Progenitor cell of endocrine pancreas (in vitro differentiated cells): ENCODE measurements around the gene ACP4. TPM values are rescaled to one million over a fixed set of nuclear protein-coding genes. Genes with fewer than 3 reads are reported as not detected.

Experiments used
- DNase-seq: peaks from one replicate; pipeline ENCODE4 v3.0.0; 2021; ENCODE audit warnings: low spot score; ENCODE audit not compliant: unreplicated experiment
- H3K27ac Mint-ChIP-seq: 2 replicates; pipeline ENCODE4 v1.8.0; 2021; ENCODE audit warnings: mild to moderate bottlenecking, moderate library complexity, mixed read lengths
- H3K27me3 Mint-ChIP-seq: 2 replicates; pipeline ENCODE4 v1.8.0; 2021; ENCODE audit warnings: mixed read lengths
- H3K36me3 Mint-ChIP-seq: 2 replicates; pipeline ENCODE4 v1.8.0; 2022; ENCODE audit warnings: mixed read lengths; ENCODE audit not compliant: insufficient read depth
- H3K4me1 Mint-ChIP-seq: 2 replicates; pipeline ENCODE4 v1.8.0; 2021; ENCODE audit warnings: low read depth, mixed read lengths
- H3K4me3 Mint-ChIP-seq: 2 replicates; pipeline ENCODE4 v1.8.0; 2021; ENCODE audit warnings: low read depth, mild to moderate bottlenecking, moderate library complexity, mixed read lengths
- H3K9me3 Mint-ChIP-seq: 2 replicates; pipeline ENCODE4 v1.8.0; 2021; ENCODE audit warnings: low read depth, mixed read lengths
- CTCF ChIP-seq: fragments of 200-600 bp; sonication (generic); IDR thresholded peaks from one replicate; pipeline ENCODE4 v1.5.0; 2021; ENCODE audit warnings: antibody characterized with exemption, mild to moderate bottlenecking; ENCODE audit not compliant: unreplicated experiment
- total RNA-seq: library from RNA; stranded (reverse); gene quantifications from 2 replicates; pipeline ENCODE4 v1.2.1, GENCODE V29; 2021

Gene ACP4
- total RNA-seq, 1 donor from 2014 or later = not detected

- TF ChIP-seq CTCF = no peak
- H3K9me3 Mint-ChIP-seq = no peaks in the 10 kb centered on the region
- no peak overlapping the region for H3K4me3 Mint-ChIP-seq
- peaks cover 22% of the 10 kb centered on the region for H3K4me1 Mint-ChIP-seq
- H3K36me3 Mint-ChIP-seq = peaks cover 8% of the 10 kb centered on the region
- no peak overlapping the region for H3K27ac Mint-ChIP-seq
- no peak for DNase-seq
- H3K27me3 Mint-ChIP-seq = no peaks in the 10 kb centered on the region
These were observed 8.7 kb downstream of the ACP4 start for GRCh38 chr19:50798659-50799546.

GRCh38 chr19:50799547-50799851, 9.3 kb downstream of the ACP4 start:
- DNase-seq = no peak
- no peaks in the 10 kb centered on the region for H3K9me3 Mint-ChIP-seq
- H3K27ac Mint-ChIP-seq = no peak overlapping the region
- no peak overlapping the region for H3K4me3 Mint-ChIP-seq
- no peaks in the 10 kb centered on the region for H3K27me3 Mint-ChIP-seq
- H3K36me3 Mint-ChIP-seq = peaks cover 8% of the 10 kb centered on the region
- TF ChIP-seq CTCF = no peak
- peaks cover 19% of the 10 kb centered on the region for H3K4me1 Mint-ChIP-seq

GRCh38 chr19:50801107-50801506, 10.9 kb downstream of the ACP4 start:
- Mint-ChIP-seq H3K4me1 (peaks cover 21% of the 10 kb centered on the region), H3K27ac (no peak overlapping the region), H3K9me3 (no peaks in the 10 kb centered on the region), H3K4me3 (no peak overlapping the region), H3K27me3 (no peaks in the 10 kb centered on the region), H3K36me3 (peaks cover 8% of the 10 kb centered on the region)
- TF ChIP-seq CTCF = no peak
- DNase-seq = no peak

- Mint-ChIP-seq H3K4me1 (peaks cover 21% of the 10 kb centered on the region), H3K27me3 (peaks cover 14% of the 10 kb centered on the region), H3K36me3 (peaks cover 8% of the 10 kb centered on the region), H3K4me3 (peak overlapping the region; percentile 96), H3K9me3 (no peaks in the 10 kb centered on the region), H3K27ac (peak overlapping the region; percentile 100)
- DNase-seq = no peak
- TF ChIP-seq CTCF = no peak
These were observed 13.6 kb downstream of the ACP4 start for GRCh38 chr19:50803633-50804419.

- H3K27ac Mint-ChIP-seq = peak overlapping the region; percentile 100
- DNase-seq = peak; percentile 97
- H3K27me3 Mint-ChIP-seq = peaks cover 18% of the 10 kb centered on the region
- peaks cover 21% of the 10 kb centered on the region for H3K4me1 Mint-ChIP-seq
- H3K9me3 Mint-ChIP-seq = no peaks in the 10 kb centered on the region
- peak overlapping the region; percentile 96 for H3K4me3 Mint-ChIP-seq
- no peak for TF ChIP-seq CTCF
- H3K36me3 Mint-ChIP-seq = peaks cover 8% of the 10 kb centered on the region
These were observed 14.4 kb downstream of the ACP4 start for GRCh38 chr19:50804420-50805272.
